Stimulated activated CD8-positive, alpha-beta memory T cell treated with anti-CD3 and anti-CD28 coated beads, Interleukin-15, amount 100 ng/mL, for 24 hours (primary cell): ENCODE measurements around the gene LSM12.
"Not testable (repeated sequence)": the region's sequence is repeated elsewhere in the genome, so short reads cannot be mapped to it uniquely, and the experiment has no call there.

Source experiments
- DNase-seq: peaks from one replicate; pipeline ENCODE4 v3.0.0-alpha.2; 2020; ENCODE audit warnings: low read depth

LSM12 gene

GRCh38 chr17:44066204-44066930 lies at the start of gene LSM12:
Gene LSM12, minus strand, starts transcription at chr17:44066671. Its CDS starts 84 bp downstream, at chr17:44066587.
- peak; percentile 85 for DNase-seq

- DNase-seq = no peak
Measured at GRCh38 chr17:44115585-44116415, 49.3 kb upstream of the LSM12 start.

DNA sequence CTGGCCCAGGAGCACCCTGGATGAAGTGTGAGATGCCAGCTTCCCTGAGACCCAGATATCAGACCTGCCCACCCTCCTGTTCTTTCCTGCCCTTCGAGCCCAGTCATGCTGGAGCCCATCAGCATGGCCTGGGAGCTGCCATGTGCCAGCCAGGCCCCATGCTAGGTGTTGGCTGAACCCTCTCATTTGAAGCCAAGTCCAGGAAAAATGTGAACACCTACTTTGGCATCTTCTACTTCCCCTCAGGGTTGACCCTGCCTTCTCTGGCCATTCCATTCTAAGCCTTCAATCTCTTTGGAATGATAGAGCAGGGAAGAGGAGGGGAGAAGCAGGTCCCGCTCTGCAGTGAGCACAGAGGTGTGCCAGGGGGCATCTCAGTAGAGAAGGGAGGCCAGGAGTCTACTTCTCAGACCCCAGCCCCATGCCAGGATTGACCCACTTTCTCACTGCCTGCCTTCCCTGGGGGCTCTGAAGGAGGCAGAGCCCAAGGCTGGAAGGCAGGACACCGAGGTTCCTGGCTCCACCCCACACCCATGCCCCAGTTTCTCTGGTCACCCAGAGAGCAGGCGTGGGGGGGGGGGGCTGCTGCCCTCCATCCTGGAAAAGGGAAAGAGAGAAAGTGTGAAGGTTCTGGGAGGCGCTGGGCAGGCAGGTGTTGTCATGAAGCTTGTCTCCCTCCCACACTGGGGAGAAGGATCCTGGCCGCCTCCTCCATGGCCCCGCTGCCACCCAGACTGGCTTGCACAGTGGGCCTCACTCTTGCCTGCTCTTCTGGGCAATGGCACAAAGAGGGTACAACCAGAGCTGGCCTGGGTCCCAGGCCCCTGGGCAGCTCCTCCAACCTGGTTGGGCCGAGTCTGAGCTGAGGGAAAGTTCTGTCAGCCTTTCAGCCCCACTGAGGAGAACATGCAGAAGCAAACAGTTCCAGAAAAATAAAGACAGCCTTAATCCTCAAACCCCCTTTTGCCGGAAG lies 47.7 kb upstream of the LSM12 start:
- no peak for DNase-seq

- DNase-seq = no peak
Measured at GRCh38 chr17:44113382-44113781, 46.9 kb upstream of the LSM12 start.

DNA sequence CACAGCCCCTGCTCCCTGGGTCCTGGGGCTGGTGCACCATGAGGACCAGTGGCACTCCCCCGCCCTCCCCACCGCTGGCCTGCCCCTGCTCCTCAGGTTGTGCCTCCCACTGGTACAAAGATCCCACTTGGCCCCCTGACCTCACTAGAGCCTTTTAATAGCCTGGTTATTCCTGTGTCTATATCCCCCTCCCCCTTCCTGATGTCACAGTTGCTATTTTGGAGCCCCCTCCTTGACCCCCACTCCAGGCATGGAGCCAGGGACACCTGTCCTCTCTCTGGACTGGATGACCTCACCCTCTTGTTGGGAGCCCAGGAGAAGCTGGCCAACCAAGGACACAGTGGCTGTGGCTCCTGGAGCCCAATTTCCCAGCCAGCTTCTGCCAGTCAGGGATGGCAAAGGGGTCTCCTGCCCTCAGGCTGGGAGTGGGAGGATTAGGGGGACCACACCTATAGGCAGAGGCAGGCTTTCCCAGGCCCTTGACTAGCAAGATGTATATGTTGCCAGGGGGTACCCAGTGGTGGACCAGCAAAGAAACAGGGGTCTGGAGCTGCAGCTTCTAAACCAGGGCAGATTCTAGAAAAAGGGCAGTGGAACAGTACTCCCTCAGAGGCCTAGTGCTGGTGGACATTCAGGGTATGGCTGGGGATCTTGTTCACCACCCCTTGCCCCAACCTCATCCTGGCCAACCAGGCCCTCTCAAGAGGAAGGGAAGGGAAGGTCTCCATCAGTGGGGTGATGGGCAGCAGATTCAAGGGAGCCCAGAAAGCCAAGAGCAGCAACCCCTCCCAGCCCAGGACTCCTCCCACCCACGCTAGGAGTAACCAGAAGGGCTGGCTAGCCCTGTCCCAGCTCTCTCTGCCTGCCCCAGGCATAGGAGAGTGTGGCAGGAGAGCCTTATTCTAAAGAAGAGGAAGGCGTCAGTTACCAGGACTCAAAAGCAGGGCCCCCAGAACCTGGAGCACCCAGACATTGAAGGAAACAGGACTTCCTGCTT lies 46.1 kb upstream of the LSM12 start:
- DNase-seq = no peak

- DNase-seq = no peak
Measured at GRCh38 chr17:44111777-44112176, 45.3 kb upstream of the LSM12 start.

DNA sequence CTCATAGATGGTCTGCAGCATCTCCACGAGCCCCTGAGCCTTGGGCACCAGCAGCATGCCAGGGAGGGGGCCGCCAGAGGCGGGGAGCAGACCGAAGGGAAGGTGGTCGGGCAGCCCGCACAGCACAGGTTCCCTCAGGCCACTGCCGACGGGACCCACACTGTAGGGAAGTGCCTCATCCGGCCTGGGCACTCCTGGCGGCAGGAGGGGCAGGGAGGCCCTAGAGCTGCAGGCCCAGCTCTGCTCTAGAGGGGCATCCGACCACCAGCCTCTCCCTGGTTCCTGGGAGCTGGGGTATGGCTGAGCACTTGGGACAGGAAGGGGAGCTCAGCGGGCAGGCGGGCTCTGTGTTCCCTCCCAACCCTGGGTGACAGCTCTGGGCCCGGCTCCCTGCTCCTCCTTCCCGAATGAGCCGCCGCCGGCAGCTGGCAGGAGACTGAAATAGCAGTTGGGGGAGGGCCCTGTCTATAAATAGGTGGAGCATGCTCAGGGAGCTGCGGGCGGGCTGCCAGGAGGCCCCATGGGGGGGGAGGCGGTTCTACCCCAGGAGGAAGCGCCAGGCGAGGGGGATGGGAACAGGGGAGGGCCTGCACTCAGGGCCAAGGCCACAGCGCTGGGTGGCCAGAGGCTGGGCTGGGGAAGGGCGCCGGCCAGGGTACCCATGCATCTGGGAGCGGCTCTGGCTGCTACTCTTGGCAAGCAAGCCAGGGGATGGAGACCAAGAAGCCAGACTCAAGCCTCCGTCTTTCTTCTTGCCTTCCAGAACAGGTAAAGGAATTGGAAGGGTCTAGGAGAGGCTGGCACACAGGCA lies 44.6 kb upstream of the LSM12 start:
- DNase-seq = peak; percentile 25

- DNase-seq = no peak
Measured at GRCh38 chr17:44110011-44110686, 43.7 kb upstream of the LSM12 start.

- no peak for DNase-seq
Measured at GRCh38 chr17:44109312-44109630, 42.8 kb upstream of the LSM12 start.

GRCh38 chr17:44108440-44109311 lies 42.2 kb upstream of the LSM12 start:
- DNase-seq = no peak

DNA sequence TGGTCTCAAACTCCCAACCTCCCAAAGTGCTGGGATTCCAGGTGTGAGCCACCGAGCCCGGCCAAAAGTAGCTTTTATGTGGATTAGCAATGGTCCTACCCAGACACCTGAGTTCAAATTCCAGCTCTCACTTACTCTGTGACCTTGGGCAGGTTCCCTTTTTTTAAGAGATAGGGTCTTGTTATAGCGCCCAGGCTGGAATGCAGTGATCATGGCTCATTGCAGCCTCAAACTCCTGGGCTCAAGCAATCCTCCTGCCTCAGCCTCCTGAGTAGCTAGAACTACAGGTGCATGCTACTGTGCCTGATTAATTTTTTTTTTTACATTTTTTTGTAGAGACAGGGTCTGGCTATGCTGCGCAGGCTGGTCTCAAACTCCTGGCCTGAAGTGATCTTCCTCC lies 40.3 kb upstream of the LSM12 start:
- no peak for DNase-seq

GRCh38 chr17:44105941-44106340 lies 39.5 kb upstream of the LSM12 start:
- no peak for DNase-seq

DNA sequence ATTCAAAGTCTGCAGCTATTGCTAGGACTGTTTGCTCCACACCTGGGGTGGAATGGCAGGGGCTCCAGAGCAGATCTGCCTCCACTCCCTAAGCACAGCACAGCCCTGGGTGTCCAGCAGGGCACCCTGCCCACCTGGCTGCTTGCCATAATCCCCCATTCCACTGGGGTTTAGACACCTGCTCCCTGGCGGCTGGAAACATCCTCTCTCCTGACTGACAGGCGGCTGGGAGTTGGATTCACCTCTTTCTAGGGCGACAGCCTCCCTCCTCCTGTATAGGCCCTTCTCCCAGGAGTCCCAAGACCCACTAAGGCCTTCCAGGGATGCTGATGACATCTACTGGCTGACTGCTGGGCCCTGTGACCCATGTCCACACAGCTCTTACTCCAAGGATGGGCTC lies 39.0 kb upstream of the LSM12 start:
- no peak for DNase-seq

GRCh38 chr17:44102849-44103622 lies 36.6 kb upstream of the LSM12 start:
- no peak for DNase-seq

- DNase-seq = not testable (repeated sequence)
Measured at GRCh38 chr17:44101858-44102257, 35.4 kb upstream of the LSM12 start.

DNA sequence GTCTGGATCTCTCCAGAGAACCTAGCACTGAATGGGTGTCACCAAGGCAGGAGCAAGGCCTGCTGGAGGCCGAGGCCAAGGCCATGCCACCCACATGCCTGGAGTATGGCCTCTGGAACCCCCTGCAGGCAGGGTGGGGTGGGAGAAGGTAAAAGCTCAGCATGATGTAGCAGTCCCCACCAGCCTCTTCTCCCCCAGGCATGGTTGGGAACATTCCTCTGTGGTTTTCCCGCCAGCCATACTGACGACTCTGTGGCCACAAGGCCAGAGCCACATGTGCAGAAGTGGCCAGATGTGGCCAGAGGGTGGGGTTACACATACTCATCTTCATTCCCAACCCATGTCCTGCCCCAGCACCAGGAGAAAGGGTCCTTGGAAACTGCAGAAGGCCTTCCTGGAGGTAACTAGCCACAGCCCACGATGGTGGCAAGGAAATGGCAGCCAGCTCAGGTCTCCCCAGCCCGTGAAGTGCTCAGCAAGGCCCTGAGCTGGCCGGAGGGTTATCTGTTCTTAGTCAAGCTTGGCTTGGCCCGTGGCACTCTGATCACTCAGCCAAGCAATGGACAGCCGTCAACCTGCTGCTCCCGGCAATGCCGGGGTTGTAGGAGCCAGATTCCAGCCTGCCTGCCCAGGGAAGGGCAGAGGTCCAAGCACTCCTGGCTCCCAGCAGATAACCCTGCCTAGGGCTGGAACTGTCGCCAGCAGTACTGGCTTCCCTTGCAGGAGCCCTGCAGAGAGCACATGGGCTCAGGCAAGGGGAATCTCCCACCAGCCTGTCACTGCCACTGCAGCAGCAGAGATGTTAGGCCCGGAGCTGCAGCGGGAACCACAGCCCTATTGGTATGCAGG lies 30.9 kb upstream of the LSM12 start:
- DNase-seq = no peak
